ENCODE data around the gene DLGAP4. TPM values are rescaled to one million over a fixed set of nuclear protein-coding genes. Genes with fewer than 3 reads are reported as not detected.

The DLGAP4 gene
- total and polyA plus RNA-seq, 2 of the 8 experiments (the other 6 are each of a cell fraction or from before 2014, with no cell fraction given) = 41.2 to 57.2 TPM

- no peak overlapping the region for H3K18ac ChIP-seq (ENCODE audit: extremely low read depth, low read length)
- H3K56ac ChIP-seq (replicated peaks; ENCODE audit: insufficient read length, low read depth, low read length) = no peak overlapping the region
- peaks cover 0 to 3% (median 0%) of the 10 kb centered on the region in 4 experiments; a peak in 2 of 7 replicates for H3K4me1 ChIP-seq (replicated peaks in 1 of 4; ENCODE audit: control insufficient read depth in 3 of 4, insufficient read depth in 4 of 4, low read length in 3 of 4)
- H3K36me3 ChIP-seq (ENCODE audit: control insufficient read depth in 2 of 4, insufficient read depth in 4 of 4, low read length in 3 of 4) = no peaks in the 10 kb centered on the region; a peak in 1 of 8 replicates
- H3K4me3 ChIP-seq (ENCODE audit: extremely low read depth in 1 of 4, insufficient read depth in 2 of 4, low read depth in 3 of 4, low read length in 4 of 4) = no peak overlapping the region
- CTCF ChIA-PET (ENCODE audit: partially characterized antibody) = interaction anchor here (0.5 to 2.6 kb wide), 9 partner anchors 9 to 287 kb away, joined by 3 to 9 read pairs (median 3); no protein-coding TSS in a partner anchor
- no peaks in the 10 kb centered on the region for H3K23me2 ChIP-seq (ENCODE audit: low read depth, low read length)
- no peak overlapping the region for H2BK15ac ChIP-seq (ENCODE audit: low read length)
- WGBS, 2 experiments (ENCODE audit: extremely low coverage in 1 of 2, insufficient coverage in 1 of 2, insufficient read length in 1 of 2, insufficient replicate concordance in 2 of 2, low coverage in 1 of 2, low lambda C conversion rate in 2 of 2, missing lambda C conversion rate in 1 of 2) = 94% methylated on average over 1 of the region's 1 CpG; no CpG with 5 or more reads in 1 of the 2 experiments
- no peak overlapping the region for H3K4me2 ChIP-seq (ENCODE audit: insufficient read depth in 1 of 2, low read depth in 2 of 2, low read length in 2 of 2)
- peaks cover 15% of the 10 kb centered on the region for H3K79me1 ChIP-seq (ENCODE audit: low read depth, low read length)
- FAIRE-seq = no peak
- H4K5ac ChIP-seq (ENCODE audit: insufficient read length, low read depth, low read length) = no peak overlapping the region
- H4K91ac ChIP-seq (replicated peaks; ENCODE audit: insufficient read length, low read length) = no peak overlapping the region
- no peak overlapping the region for H2BK20ac ChIP-seq (ENCODE audit: low read length)
- H2BK5ac ChIP-seq (ENCODE audit: low read depth, low read length) = no peak overlapping the region
- H2BK120ac ChIP-seq (replicated peaks; ENCODE audit: low read depth, low read length) = no peak overlapping the region
- H2BK12ac ChIP-seq (ENCODE audit: low read depth, low read length) = no peak overlapping the region
- peaks cover 0 to 8% of the 10 kb centered on the region in 2 experiments; a peak in 1 of 4 replicates for H3K79me2 ChIP-seq (ENCODE audit: control insufficient read depth in 1 of 2, insufficient read depth in 2 of 2, low read length in 2 of 2)
- no peak overlapping the region for H2AK5ac ChIP-seq (ENCODE audit: low read depth, low read length)
- H2AFZ ChIP-seq (ENCODE audit: low read length) = no peak overlapping the region
- POLR2A ChIA-PET (ENCODE audit: partially characterized antibody) = interaction anchor here (1.2 to 1.8 kb wide), 2 partner anchors 13 to 21 kb away, joined by 4 read pairs; no protein-coding TSS in a partner anchor
- no peak for DNase-seq (ENCODE audit: low read depth in 1 of 2, low spot score in 2 of 2)
- no peak overlapping the region for H3K4ac ChIP-seq (replicated peaks; ENCODE audit: insufficient read length, low read depth, low read length)
- peaks cover 2 to 20% of the 10 kb centered on the region in 2 experiments for H4K20me1 ChIP-seq (replicated peaks in 1 of 2; ENCODE audit: control insufficient read depth in 1 of 2, insufficient read depth in 2 of 2, low read length in 2 of 2)
- H3K9ac ChIP-seq (replicated peaks in 1 of 4; ENCODE audit: extremely low read depth in 1 of 4, low read depth in 3 of 4, low read length in 3 of 4) = no peak overlapping the region
- no peak overlapping the region for H4K8ac ChIP-seq (ENCODE audit: extremely low read depth, insufficient read depth, low read length)
- no peak overlapping the region for H3K14ac ChIP-seq (ENCODE audit: insufficient read length)
- H3K27me3 ChIP-seq (replicated peaks in 1 of 4; ENCODE audit: control insufficient read depth in 3 of 4, extremely low read depth in 1 of 4, insufficient read depth in 3 of 4, low read length in 3 of 4) = no peaks in the 10 kb centered on the region
- no peak overlapping the region for H3K23ac ChIP-seq (ENCODE audit: insufficient read length)
- H3K9me3 ChIP-seq (ENCODE audit: insufficient read depth in 2 of 2, low read depth in 1 of 2, low read length in 1 of 2) = no peaks in the 10 kb centered on the region
- no peak overlapping the region for H3K27ac ChIP-seq (ENCODE audit: low read depth, low read length)
- no peak for TF ChIP-seq NANOG (IDR thresholded peaks at IDR 0.05; ENCODE audit: insufficient read depth, low read depth, low read length, poor library complexity, severe bottlenecking)
- no peak for TF ChIP-seq TBP (IDR thresholded peaks at IDR 0.05; ENCODE audit: low read depth, low read length)
- TF ChIP-seq EGR1 (IDR thresholded peaks at IDR 0.05; ENCODE audit: borderline replicate concordance, low read depth, low read length) = no peak
- no peak for TF ChIP-seq KDM5A (IDR thresholded peaks at IDR 0.05; ENCODE audit: low read length)
- no peak for TF ChIP-seq POLR2A (IDR thresholded peaks at IDR 0.05; ENCODE audit: control extremely low read depth in 1 of 2, low read depth in 2 of 2, low read length in 2 of 2)
- no peak for TF ChIP-seq CTCF (IDR thresholded peaks at IDR 0.05; ENCODE audit: control extremely low read depth in 1 of 3, insufficient read depth in 1 of 3, low read depth in 1 of 3, low read length in 3 of 3)
- TF ChIP-seq SUZ12 (IDR thresholded peaks at IDR 0.05; ENCODE audit: low read length) = no peak
- no peak for TF ChIP-seq EZH2 (IDR thresholded peaks at IDR 0.05; ENCODE audit: low read depth, low read length, severe bottlenecking)
- TF ChIP-seq SIRT6 (IDR thresholded peaks at IDR 0.05; ENCODE audit: low read length) = no peak
- TF ChIP-seq RFX5 (IDR thresholded peaks at IDR 0.05; ENCODE audit: borderline replicate concordance, low read depth, low read length) = no peak
- TF ChIP-seq SP1 (IDR thresholded peaks at IDR 0.05; ENCODE audit: low read depth, low read length) = no peak
- TF ChIP-seq SIN3A (conservative IDR thresholded peaks at IDR 0.05 in 1 of 2, IDR thresholded peaks at IDR 0.05 in 1 of 2; ENCODE audit: low read depth in 1 of 2, low read length in 2 of 2) = no peak
These were observed 180.9 kb downstream of the DLGAP4 start for GRCh38 chr20:36487069-36487468.

All from H1 (cell line).